B cell (primary cell): ENCODE results near the gene UNC79. TPM values are rescaled to one million over a fixed set of nuclear protein-coding genes. Genes with fewer than 3 reads are reported as not detected.

Source experiments
- ATAC-seq: fragments of 200-7000 bp; cut with Tn5 transposase; one replicate; pipeline ENCODE4 v1.10.0; 2021; ENCODE audit warnings: low read depth, mild to moderate bottlenecking, moderate number of reproducible peaks, moderate library complexity
- CTCF ChIA-PET: fragments of 350-600 bp; sonication (Branson Sonifier 250); formaldehyde crosslinking; loops from one replicate; lab custom pipeline; 2021; ENCODE audit warnings: antibody characterized with exemption, inconsistent platforms; lab: Charles Lee
- POLR2A ChIA-PET: fragments of 350-600 bp; sonication (Branson Sonifier 250); formaldehyde crosslinking; loops from one replicate; lab custom pipeline; 2021; ENCODE audit warnings: antibody characterized with exemption; lab: Charles Lee
- DNase-seq: peaks from one replicate; pipeline ENCODE4 v3.0.0; 2013
- H2AFZ ChIP-seq: 2 replicates; pipeline ENCODE4 v1.6.1; 2012; ENCODE audit warnings: mild to moderate bottlenecking, low read depth, low read length; ENCODE audit not compliant: insufficient read depth, poor library complexity, severe bottlenecking
- H3K27ac ChIP-seq, 2 donors: 1 replicate in 1 of 2; 2 replicates in 1 of 2; pipeline ENCODE4 v1.5.1; 2012 to 2013; ENCODE audit warnings: low read length in 2 of 2, mild to moderate bottlenecking in 2 of 2, moderate library complexity in 1 of 2
- H3K27me3 ChIP-seq, 4 experiments: fragments of 200-600 bp in 1 of 4; sonication (generic) in 1 of 4; replicated peaks in 1 of 4; 1 replicate in 2 of 4; 2 replicates in 2 of 4; pipeline versions ENCODE4 v1.6.1 to v1.7.0; 2013 to 2016; ENCODE audit warnings: low read length in 3 of 4, mild to moderate bottlenecking in 2 of 4, mixed read lengths in 1 of 4, moderate library complexity in 1 of 4; ENCODE audit not compliant: insufficient read depth in 4 of 4, control insufficient read depth in 3 of 4; ENCODE audit errors: control extremely low read depth in 1 of 4
- H3K36me3 ChIP-seq, 2 experiments: replicated peaks in 1 of 2; 1 replicate in 1 of 2; 2 replicates in 1 of 2; pipeline versions ENCODE4 v1.6.1 to v1.7.1; 2013; ENCODE audit warnings: low read length in 1 of 2; ENCODE audit not compliant: insufficient read depth in 2 of 2, control insufficient read depth in 1 of 2; ENCODE audit errors: control extremely low read depth in 1 of 2, extremely low read depth in 1 of 2
- H3K4me1 ChIP-seq, 2 donors: fragments of 200-600 bp in 1 of 2; sonication (generic) in 1 of 2; 1 replicate in 1 of 2; 2 replicates in 1 of 2; pipeline versions ENCODE4 v1.5.1 to v1.6.1; 2013 to 2017; ENCODE audit warnings: low read length in 2 of 2; ENCODE audit not compliant: control insufficient read depth in 2 of 2, insufficient read depth in 2 of 2
- H3K4me2 ChIP-seq: replicated peaks from 2 replicates; pipeline ENCODE3; 2012; ENCODE audit warnings: mild to moderate bottlenecking, low read depth, low read length; ENCODE audit not compliant: poor library complexity, severe bottlenecking
- H3K4me3 ChIP-seq, 5 experiments: fragments of 200-600 bp in 1 of 5; sonication (generic) in 1 of 5; 1 replicate in 3 of 5; 2 replicates in 2 of 5; pipeline versions ENCODE4 v1.5.1 to v1.7.0; 2011 to 2016; ENCODE audit warnings: low read length in 4 of 5, mild to moderate bottlenecking in 4 of 5, low read depth in 2 of 5, control low read depth in 1 of 5, moderate library complexity in 1 of 5; ENCODE audit not compliant: insufficient read depth in 1 of 5; ENCODE audit errors: control extremely low read depth in 1 of 5, extremely low read depth in 1 of 5
- H3K79me2 ChIP-seq: fragments of 200-600 bp; sonication (generic); one replicate; pipeline ENCODE4 v1.6.0; 2016; ENCODE audit warnings: low read length; ENCODE audit not compliant: control insufficient read depth, insufficient read depth
- H3K9ac ChIP-seq: fragments of 200-600 bp; sonication (generic); 2 replicates; pipeline ENCODE4 v1.6.1; 2017; ENCODE audit warnings: mild to moderate bottlenecking, low read length, moderate library complexity
- H3K9me3 ChIP-seq, 3 donors: one replicate each; pipeline versions ENCODE4 v1.6.1 to v1.7.1; 2013; ENCODE audit warnings: low read length in 2 of 3; ENCODE audit not compliant: control insufficient read depth in 2 of 3, insufficient read depth in 1 of 3; ENCODE audit errors: control extremely low read depth in 1 of 3
- H4K20me1 ChIP-seq: 2 replicates; pipeline ENCODE4 v1.6.0; 2012; ENCODE audit warnings: mild to moderate bottlenecking, low read length; ENCODE audit not compliant: insufficient read depth, control insufficient read depth, poor library complexity, severe bottlenecking
- H3K27ac Mint-ChIP-seq: one replicate; pipeline ENCODE4 v1.8.0; 2021; ENCODE audit warnings: mixed read lengths
- H3K27me3 Mint-ChIP-seq: one replicate; pipeline ENCODE4 v1.8.0; 2021; ENCODE audit warnings: mixed read lengths
- H3K4me1 Mint-ChIP-seq: one replicate; pipeline ENCODE4 v1.8.0; 2021; ENCODE audit warnings: mixed read lengths
- H3K4me3 Mint-ChIP-seq: one replicate; pipeline ENCODE4 v1.8.0; 2021; ENCODE audit warnings: mixed read lengths
- H3K9me3 Mint-ChIP-seq: one replicate; pipeline ENCODE4 v1.8.0; 2022; ENCODE audit warnings: mixed read lengths; ENCODE audit not compliant: insufficient read depth
- EZH2 ChIP-seq: IDR thresholded peaks from 2 replicates; pipeline ENCODE4 v1.6.1; 2012; ENCODE audit warnings: borderline replicate concordance, low read depth, mild to moderate bottlenecking, moderate library complexity, low read length; ENCODE audit not compliant: insufficient read depth, poor library complexity, severe bottlenecking
- WGBS: methylation state at CpG from one replicate; pipeline ENCODE4 v1.1.5; 2013; ENCODE audit warnings: missing lambda C conversion rate; ENCODE audit not compliant: insufficient coverage; 5-methylcytosine and 5-hydroxymethylcytosine counted together
- intact Hi-C: fragments of 100-400 bp; cut with micrococcal nuclease; formaldehyde crosslinking; loops from one replicate; pipeline ENCODE4 v1.10.0; 2022
- polyA plus RNA-seq: library from polyadenylated mRNA; depleted of rRNA; stranded (reverse); fragments of >200 nt; gene quantifications from 2 replicates; pipeline ENCODE4 v1.2.3, GENCODE V29; 2012
- total RNA-seq, 2 donors: library from RNA; stranded (reverse); fragments of 120-200 nt in 1 of 2; gene quantifications; 1 replicate in 1 of 2; 2 replicates in 1 of 2; pipeline versions ENCODE4 v1.2.3 to v1.2.4, GENCODE V29; 2013 to 2022
- TF ChIP-seq, protein P1 (sequence below): fragments of 200-600 bp; IDR thresholded peaks from one replicate; pipeline ENCODE4 v1.8.0; 2022; ENCODE audit warnings: antibody characterized with exemption, mild to moderate bottlenecking

Gene UNC79
- total and polyA plus RNA-seq, 2 donors (not counting 1 experiment from before 2014, with no cell fraction given): 0.04 to 0.15 TPM

DNA sequence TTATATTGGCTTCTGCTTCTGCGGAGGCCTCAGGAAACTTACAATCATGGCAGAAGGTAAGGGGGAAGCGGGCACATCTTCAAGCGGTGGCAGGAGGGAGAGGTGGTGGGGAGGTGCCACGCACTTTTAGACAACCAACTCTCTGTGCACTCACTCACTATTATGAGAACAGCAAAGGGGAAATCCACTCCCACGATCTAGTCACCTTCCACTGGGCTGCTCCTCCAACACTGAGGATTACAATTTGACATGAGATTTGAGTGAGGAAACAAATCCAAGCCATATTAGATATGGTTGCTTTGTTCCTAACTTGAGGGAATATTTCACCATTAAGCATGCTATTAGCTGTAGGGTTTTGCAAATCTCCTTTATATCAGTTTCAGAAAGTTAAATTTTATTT is 80.3 kb downstream of the UNC79 start:
- CTCF ChIA-PET: no interaction called here
- H3K9ac ChIP-seq: no peak overlapping the region
- POLR2A ChIA-PET: no interaction called here

DNA sequence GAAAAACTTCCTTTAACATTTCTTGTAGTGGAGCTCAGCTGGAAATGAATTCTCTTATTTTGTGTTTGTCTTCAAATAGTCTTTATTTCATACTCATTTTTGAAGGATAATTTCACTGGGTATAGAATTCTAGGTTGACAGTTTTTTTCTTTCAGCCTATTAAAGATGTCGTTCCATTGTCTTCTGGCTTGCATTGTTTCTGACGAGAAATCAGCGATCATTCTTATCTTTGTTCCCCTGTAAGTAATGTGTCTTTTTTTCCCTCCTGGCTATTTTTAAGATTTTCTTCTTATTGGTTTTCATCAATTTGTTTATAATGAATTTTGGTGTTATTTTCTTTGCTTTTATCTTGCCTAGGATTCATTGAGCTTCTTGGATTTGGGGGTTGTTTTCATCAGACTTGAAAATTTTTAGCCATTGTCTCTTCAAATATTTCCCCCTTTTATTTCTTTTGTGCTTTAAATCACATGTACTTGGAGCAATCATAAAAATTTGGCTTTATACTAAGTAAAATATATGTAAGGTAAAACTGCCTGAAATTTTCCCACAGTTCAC is 89.4 kb downstream of the UNC79 start:
- Histone ChIP-seq H3K36me3 (no peaks in the 10 kb centered on the region), H3K4me2 (no peak overlapping the region), H3K4me3 (no peak overlapping the region), H3K79me2 (no peaks in the 10 kb centered on the region), H3K9me3 (peaks cover 0 to 33% (median 14%) of the 10 kb centered on the region in 3 donors), H3K4me1 (no peaks in the 10 kb centered on the region), H4K20me1 (no peaks in the 10 kb centered on the region), H3K27ac (no peak overlapping the region), H3K27me3 (no peaks in the 10 kb centered on the region), H3K9ac (no peak overlapping the region), H2AFZ (no peak overlapping the region)
- Mint-ChIP-seq H3K4me1 (no peaks in the 10 kb centered on the region), H3K27me3 (no peaks in the 10 kb centered on the region), H3K9me3 (peaks cover 20% of the 10 kb centered on the region), H3K27ac (no peak overlapping the region), H3K4me3 (no peak overlapping the region)
- ChIA-PET POLR2A (no interaction called here), CTCF (no interaction called here)
- DNase-seq (no peak), ATAC-seq (no peak)
- no peak for TF ChIP-seq EZH2
- TF ChIP-seq, protein P1, sequence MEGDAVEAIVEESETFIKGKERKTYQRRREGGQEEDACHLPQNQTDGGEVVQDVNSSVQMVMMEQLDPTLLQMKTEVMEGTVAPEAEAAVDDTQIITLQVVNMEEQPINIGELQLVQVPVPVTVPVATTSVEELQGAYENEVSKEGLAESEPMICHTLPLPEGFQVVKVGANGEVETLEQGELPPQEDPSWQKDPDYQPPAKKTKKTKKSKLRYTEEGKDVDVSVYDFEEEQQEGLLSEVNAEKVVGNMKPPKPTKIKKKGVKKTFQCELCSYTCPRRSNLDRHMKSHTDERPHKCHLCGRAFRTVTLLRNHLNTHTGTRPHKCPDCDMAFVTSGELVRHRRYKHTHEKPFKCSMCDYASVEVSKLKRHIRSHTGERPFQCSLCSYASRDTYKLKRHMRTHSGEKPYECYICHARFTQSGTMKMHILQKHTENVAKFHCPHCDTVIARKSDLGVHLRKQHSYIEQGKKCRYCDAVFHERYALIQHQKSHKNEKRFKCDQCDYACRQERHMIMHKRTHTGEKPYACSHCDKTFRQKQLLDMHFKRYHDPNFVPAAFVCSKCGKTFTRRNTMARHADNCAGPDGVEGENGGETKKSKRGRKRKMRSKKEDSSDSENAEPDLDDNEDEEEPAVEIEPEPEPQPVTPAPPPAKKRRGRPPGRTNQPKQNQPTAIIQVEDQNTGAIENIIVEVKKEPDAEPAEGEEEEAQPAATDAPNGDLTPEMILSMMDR: no peak
- intact Hi-C loops: no loop called here
- WGBS: no CpG with 5 or more reads among the region's 3 CpGs

More for the DNA sequence above, 80.3 kb downstream of the UNC79 start:
- no peak overlapping the region for H2AFZ ChIP-seq
- Mint-ChIP-seq H3K27me3 (peaks cover 11% of the 10 kb centered on the region), H3K4me3 (no peak overlapping the region), H3K4me1 (peaks cover 8% of the 10 kb centered on the region), H3K27ac (no peak overlapping the region), H3K9me3 (no peaks in the 10 kb centered on the region)
- intact Hi-C loops: no loop called here
- DNase-seq: no peak
- no peaks in the 10 kb centered on the region for H3K36me3 ChIP-seq
- no peaks in the 10 kb centered on the region for H3K4me1 ChIP-seq
- no peaks in the 10 kb centered on the region for H3K79me2 ChIP-seq
- no peak overlapping the region for H3K4me2 ChIP-seq
- no peak overlapping the region for H3K4me3 ChIP-seq
- H3K27ac ChIP-seq: no peak overlapping the region
- TF ChIP-seq, protein P1: no peak
- no peak for TF ChIP-seq EZH2
- no peaks in the 10 kb centered on the region for H3K9me3 ChIP-seq
- no peaks in the 10 kb centered on the region for H4K20me1 ChIP-seq
- WGBS: no CpG with 5 or more reads among the region's 5 CpGs
- no peak for ATAC-seq
- peaks cover 0 to 2% (median 0%) of the 10 kb centered on the region in 4 experiments for H3K27me3 ChIP-seq
